Tibial artery (tissue), 4 donors: Measurements from ENCODE around the gene RBBP8.
A peak's percentile ranks its signal among the peaks of the same experiment; 100 is the strongest.

Experiments
- DNase-seq, 2 donors: peaks; one replicate each; pipeline ENCODE4 v3.0.0-alpha.2; 2019
- H3K27ac ChIP-seq, 2 donors: fragments of 200-600 bp; sonication (generic) in 1 of 2; 1 replicate in 1 of 2; 2 replicates in 1 of 2; pipeline ENCODE4 v1.5.1; 2018 to 2019; ENCODE audit warnings: mild to moderate bottlenecking in 1 of 2
- H3K27me3 ChIP-seq, 2 donors: fragments of 200-600 bp; sonication (generic) in 1 of 2; one replicate each; pipeline versions ENCODE4 v1.5.1 to v1.6.0; 2016 to 2019
- H3K36me3 ChIP-seq, 3 donors: fragments of 200-600 bp; sonication (generic) in 2 of 3; one replicate each; pipeline ENCODE4 v1.5.1; 2016 to 2019; ENCODE audit warnings: mild to moderate bottlenecking in 2 of 3
- H3K4me1 ChIP-seq, 4 donors: fragments of 200-600 bp; sonication (generic) in 2 of 4; 1 replicate in 3 of 4; 2 replicates in 1 of 4; pipeline ENCODE4 v1.5.1; 2016 to 2019
- H3K4me3 ChIP-seq, 2 donors: fragments of 200-600 bp; sonication (generic) in 1 of 2; 1 replicate in 1 of 2; 2 replicates in 1 of 2; pipeline ENCODE4 v1.5.1; 2018 to 2019; ENCODE audit warnings: mild to moderate bottlenecking in 2 of 2
- H3K9me3 ChIP-seq, 3 donors: fragments of 200-600 bp; sonication (generic) in 1 of 3; one replicate each; pipeline ENCODE4 v1.5.1; 2016 to 2019
- intact Hi-C: fragments of 100-400 bp; cut with DNase I; formaldehyde crosslinking; loops from one replicate; pipeline ENCODE4 v1.15.0; 2023; ENCODE audit warnings: low total_unique reads
- TF ChIP-seq, protein P1 (sequence below), 2 experiments: fragments of 200-600 bp in 1 of 2; fragments of 450-650 bp in 1 of 2; IDR thresholded peaks; one replicate each; pipeline ENCODE4 v1.5.1; 2017 to 2019; ENCODE audit warnings: antibody characterized with exemption in 2 of 2, mild to moderate bottlenecking in 1 of 2, moderate library complexity in 1 of 2

The RBBP8 gene

DNA sequence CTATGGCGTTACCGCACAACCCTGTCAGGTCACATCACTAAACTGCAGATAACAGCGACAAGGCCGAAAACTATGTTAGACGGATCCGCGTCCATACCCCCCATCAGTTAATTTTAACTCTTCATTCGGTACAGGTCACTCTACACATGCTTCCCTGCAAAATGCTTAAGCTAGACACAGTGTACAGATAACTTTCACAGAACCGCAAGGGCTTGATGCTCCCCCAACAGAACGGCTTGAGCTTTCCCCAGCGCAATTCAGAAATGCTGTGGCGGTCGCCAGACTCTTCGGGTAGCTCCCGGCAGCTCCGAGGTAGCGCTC lies 283 bp upstream of the RBBP8 start:
- Histone ChIP-seq H3K4me3 (peak overlapping the region; percentile 72 to 83), H3K36me3 (peaks cover 0 to 1% (median 0%) of the 10 kb centered on the region in 3 donors), H3K4me1 (peaks cover 0 to 7% (median 3%) of the 10 kb centered on the region in 4 donors), H3K27ac (peak overlapping the region; percentile 91 to 97), H3K9me3 (no peaks in the 10 kb centered on the region), H3K27me3 (no peaks in the 10 kb centered on the region)
- intact Hi-C loops = loop anchor here (5.0 to 10.0 kb wide), 2 partner anchors 482 to 654 kb away; partner anchors contain the start of gene NPC1
- no peak for DNase-seq
- TF ChIP-seq, protein P1, sequence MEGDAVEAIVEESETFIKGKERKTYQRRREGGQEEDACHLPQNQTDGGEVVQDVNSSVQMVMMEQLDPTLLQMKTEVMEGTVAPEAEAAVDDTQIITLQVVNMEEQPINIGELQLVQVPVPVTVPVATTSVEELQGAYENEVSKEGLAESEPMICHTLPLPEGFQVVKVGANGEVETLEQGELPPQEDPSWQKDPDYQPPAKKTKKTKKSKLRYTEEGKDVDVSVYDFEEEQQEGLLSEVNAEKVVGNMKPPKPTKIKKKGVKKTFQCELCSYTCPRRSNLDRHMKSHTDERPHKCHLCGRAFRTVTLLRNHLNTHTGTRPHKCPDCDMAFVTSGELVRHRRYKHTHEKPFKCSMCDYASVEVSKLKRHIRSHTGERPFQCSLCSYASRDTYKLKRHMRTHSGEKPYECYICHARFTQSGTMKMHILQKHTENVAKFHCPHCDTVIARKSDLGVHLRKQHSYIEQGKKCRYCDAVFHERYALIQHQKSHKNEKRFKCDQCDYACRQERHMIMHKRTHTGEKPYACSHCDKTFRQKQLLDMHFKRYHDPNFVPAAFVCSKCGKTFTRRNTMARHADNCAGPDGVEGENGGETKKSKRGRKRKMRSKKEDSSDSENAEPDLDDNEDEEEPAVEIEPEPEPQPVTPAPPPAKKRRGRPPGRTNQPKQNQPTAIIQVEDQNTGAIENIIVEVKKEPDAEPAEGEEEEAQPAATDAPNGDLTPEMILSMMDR (IDR thresholded peaks at IDR 0.05) = no peak

DNA sequence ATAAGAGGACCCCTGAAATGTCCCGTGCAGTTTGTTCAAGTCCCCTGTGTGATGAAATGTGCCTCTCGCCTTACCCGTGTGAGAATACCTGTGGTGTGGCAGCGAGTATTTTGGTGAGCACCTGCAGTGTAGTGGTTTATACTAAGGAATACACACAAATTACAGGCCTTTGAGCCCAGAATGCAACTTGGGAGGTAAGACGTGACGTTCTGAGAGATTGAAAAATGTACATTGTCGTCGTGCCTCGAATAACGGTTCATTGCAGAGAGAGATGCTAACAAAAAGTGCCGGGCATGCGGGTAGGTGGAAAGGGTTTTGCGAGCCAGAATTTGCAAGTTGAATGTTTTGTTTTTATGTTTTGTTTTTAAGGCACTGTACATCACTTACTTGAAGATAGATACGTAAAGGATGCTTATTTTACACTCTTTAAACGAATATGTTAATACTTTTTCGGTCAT lies 867 bp downstream of the RBBP8 start:
- TF ChIP-seq, protein P1 (IDR thresholded peaks at IDR 0.05) = no peak
- intact Hi-C loops = loop anchor here (5.0 to 10.0 kb wide), 2 partner anchors 481 to 653 kb away; partner anchors contain the start of gene NPC1
- Histone ChIP-seq H3K9me3 (no peaks in the 10 kb centered on the region), H3K27ac (peak overlapping the region; percentile 91 to 97), H3K4me3 (peak overlapping the region; percentile 72 to 83), H3K4me1 (peaks cover 0 to 7% (median 3%) of the 10 kb centered on the region in 4 donors), H3K36me3 (peaks cover 0 to 7% (median 0%) of the 10 kb centered on the region in 3 donors), H3K27me3 (no peaks in the 10 kb centered on the region)
- DNase-seq = no peak

DNA sequence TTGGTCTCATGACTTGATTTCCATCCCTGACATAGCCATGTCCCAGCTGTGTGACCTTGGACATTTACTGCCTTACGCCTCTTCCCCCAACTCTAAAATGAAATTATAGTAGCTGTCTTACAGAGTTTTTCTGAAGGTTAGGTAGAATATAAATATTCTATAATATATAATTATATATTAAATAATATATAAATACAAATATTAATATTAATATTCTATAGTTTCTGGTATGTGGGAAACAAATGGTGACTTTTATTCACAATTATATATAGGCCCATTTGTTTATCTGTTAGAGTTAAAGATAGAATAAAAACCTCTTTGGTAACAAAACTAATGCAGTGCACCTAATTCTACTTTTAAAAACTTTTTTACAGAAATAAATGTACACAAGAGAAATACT lies 1.7 kb downstream of the RBBP8 start:
- peaks cover 0 to 7% (median 0%) of the 10 kb centered on the region in 3 donors for H3K36me3 ChIP-seq
- TF ChIP-seq, protein P1 (IDR thresholded peaks at IDR 0.05) = no peak
- intact Hi-C loops = loop anchor here (5.0 to 10.0 kb wide), 2 partner anchors 480 to 653 kb away; partner anchors contain the start of gene NPC1
- no peak overlapping the region for H3K27ac ChIP-seq
- peaks cover 0 to 7% (median 3%) of the 10 kb centered on the region in 4 donors for H3K4me1 ChIP-seq
- H3K27me3 ChIP-seq = no peaks in the 10 kb centered on the region
- no peak overlapping the region for H3K4me3 ChIP-seq
- no peaks in the 10 kb centered on the region for H3K9me3 ChIP-seq
- DNase-seq = no peak

DNA sequence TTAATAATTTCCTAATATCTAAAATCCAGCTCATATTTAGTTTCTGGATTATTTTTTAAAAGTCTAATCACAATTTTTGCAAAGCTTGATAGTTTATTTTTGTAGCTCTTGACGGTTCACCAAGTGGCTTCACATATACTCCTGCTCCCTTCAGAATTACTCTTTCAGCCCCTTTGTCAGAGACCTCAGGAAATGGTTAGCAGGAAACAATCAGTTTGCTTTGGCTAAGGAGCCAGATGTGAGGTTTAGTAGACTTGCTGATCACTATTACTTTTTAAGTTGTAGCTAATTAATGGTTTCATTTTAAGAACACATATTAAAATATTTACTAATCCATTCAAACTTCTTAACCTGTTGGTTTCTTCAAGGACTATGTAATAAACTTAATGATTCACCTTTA lies 2.3 kb downstream of the RBBP8 start:
- intact Hi-C loops = loop anchor here (10.0 kb wide), 1 partner anchor 479 kb away; no protein-coding TSS in a partner anchor
- no peak overlapping the region for H3K27ac ChIP-seq

DNA sequence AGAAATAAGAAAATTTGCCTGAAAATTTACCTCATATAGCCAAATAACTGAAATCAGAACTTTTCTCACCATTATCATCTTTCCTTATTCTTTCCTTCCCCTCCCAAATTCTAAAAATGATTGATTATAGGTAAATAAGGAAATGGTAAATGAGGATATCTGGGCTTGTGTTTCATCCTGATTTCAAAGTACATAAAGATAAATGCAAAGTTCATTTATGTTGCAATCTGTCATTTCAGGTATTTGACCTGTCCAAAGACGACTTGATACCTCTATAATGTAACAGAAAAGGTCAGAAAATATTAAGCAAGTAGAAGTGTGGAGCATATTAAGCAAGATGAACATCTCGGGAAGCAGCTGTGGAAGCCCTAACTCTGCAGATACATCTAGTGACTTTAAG lies 3.4 kb downstream of the RBBP8 start:
- TF ChIP-seq, protein P1 (IDR thresholded peaks at IDR 0.05) = no peak
- Histone ChIP-seq H3K9me3 (no peaks in the 10 kb centered on the region), H3K4me3 (no peak overlapping the region), H3K36me3 (peaks cover 0 to 11% (median 0%) of the 10 kb centered on the region in 3 donors), H3K4me1 (peaks cover 0 to 7% (median 3%) of the 10 kb centered on the region in 4 donors), H3K27ac (no peak overlapping the region), H3K27me3 (no peaks in the 10 kb centered on the region)
- no peak for DNase-seq
- intact Hi-C loops = loop anchor here (10.0 kb wide), 1 partner anchor 478 kb away; no protein-coding TSS in a partner anchor

More for the DNA sequence above, 2.3 kb downstream of the RBBP8 start:
- Histone ChIP-seq H3K4me3 (no peak overlapping the region), H3K9me3 (no peaks in the 10 kb centered on the region), H3K4me1 (peaks cover 0 to 7% (median 3%) of the 10 kb centered on the region in 4 donors), H3K36me3 (peaks cover 0 to 7% (median 0%) of the 10 kb centered on the region in 3 donors), H3K27me3 (no peaks in the 10 kb centered on the region)
- no peak for DNase-seq
- TF ChIP-seq, protein P1 (IDR thresholded peaks at IDR 0.05) = no peak
